ENCODE data around the gene KRTAP12-4.

KRTAP12-4 gene

GRCh38 chr21:44606495-44606894 lies 48.0 kb downstream of the KRTAP12-4 start:
- DNase-seq = no peak

All from CD4-positive, alpha-beta T cell treated with Interleukin-15 for 1 hour (primary cell).